ENCODE data around the gene FRMPD2.

The FRMPD2 gene

DNA sequence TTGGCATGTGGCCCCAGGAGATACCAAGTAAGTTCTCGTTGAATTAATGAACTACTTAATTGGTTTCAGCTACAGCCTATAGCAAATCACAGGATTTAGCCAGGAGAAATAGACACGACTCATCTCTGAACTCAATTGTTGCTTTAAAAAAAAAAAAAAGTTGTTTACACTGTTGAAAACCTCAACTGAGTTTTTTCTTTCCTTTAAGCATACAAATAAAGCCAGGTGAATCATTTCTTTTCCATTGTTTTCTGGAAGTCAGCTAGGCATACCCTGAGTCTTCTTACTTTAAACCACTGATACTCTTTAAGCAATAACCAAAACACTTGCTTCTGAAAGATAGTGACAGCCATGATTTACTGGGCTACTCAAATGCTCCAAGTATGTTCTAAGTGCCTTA lies 755 bp downstream of the FRMPD2 start:
- H3K27ac ChIP-seq (ENCODE audit: insufficient read depth, low read depth, low read length, poor library complexity, severe bottlenecking), result no peak overlapping the region
- 95% methylated on average over 2 of the region's 2 CpGs for WGBS, 2 experiments
- H3K9me3 ChIP-seq (ENCODE audit: control insufficient read depth, low read length), result no peaks in the 10 kb centered on the region
- no peak overlapping the region for H3K4me3 ChIP-seq (ENCODE audit: insufficient read depth, low read depth, low read length)
- peaks cover 3% of the 10 kb centered on the region for H3K4me1 ChIP-seq (ENCODE audit: control insufficient read depth, insufficient read depth, low read length)
- no peaks in the 10 kb centered on the region for H3K36me3 ChIP-seq (ENCODE audit: control insufficient read depth, insufficient read depth, low read length)
- no peaks in the 10 kb centered on the region for H3K27me3 ChIP-seq (ENCODE audit: control insufficient read depth, insufficient read depth, low read length, poor library complexity, severe bottlenecking)

DNA sequence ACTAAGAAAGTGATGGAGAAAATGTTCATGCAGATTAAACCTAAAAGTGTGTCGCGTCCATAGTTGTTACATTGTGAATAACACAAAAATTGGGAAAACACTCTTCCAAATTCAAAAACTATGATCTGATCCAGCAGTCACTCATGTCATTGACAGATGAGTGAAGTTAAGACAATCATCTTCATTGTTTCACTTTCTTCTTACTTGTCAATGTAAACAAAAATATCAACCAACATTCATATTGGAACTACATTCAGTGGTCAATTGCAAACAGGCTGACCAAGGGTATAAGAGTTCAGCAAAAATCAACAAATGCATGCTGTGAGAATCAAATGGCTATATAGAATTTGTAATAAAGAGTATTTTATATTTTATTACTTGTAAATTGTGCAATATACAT lies 1.8 kb downstream of the FRMPD2 start:
- Histone ChIP-seq H3K4me1 (ENCODE audit: control insufficient read depth, insufficient read depth, low read length) (peaks cover 3% of the 10 kb centered on the region), H3K36me3 (ENCODE audit: control insufficient read depth, insufficient read depth, low read length) (no peaks in the 10 kb centered on the region), H3K27ac (ENCODE audit: insufficient read depth, low read depth, low read length, poor library complexity, severe bottlenecking) (no peak overlapping the region), H3K4me3 (ENCODE audit: insufficient read depth, low read depth, low read length) (no peak overlapping the region), H3K9me3 (ENCODE audit: control insufficient read depth, low read length) (no peaks in the 10 kb centered on the region), H3K27me3 (ENCODE audit: control insufficient read depth, insufficient read depth, low read length, poor library complexity, severe bottlenecking) (no peaks in the 10 kb centered on the region)
- WGBS, 2 experiments, result 92 to 100% methylated on average over 2 of the region's 2 CpGs

DNA sequence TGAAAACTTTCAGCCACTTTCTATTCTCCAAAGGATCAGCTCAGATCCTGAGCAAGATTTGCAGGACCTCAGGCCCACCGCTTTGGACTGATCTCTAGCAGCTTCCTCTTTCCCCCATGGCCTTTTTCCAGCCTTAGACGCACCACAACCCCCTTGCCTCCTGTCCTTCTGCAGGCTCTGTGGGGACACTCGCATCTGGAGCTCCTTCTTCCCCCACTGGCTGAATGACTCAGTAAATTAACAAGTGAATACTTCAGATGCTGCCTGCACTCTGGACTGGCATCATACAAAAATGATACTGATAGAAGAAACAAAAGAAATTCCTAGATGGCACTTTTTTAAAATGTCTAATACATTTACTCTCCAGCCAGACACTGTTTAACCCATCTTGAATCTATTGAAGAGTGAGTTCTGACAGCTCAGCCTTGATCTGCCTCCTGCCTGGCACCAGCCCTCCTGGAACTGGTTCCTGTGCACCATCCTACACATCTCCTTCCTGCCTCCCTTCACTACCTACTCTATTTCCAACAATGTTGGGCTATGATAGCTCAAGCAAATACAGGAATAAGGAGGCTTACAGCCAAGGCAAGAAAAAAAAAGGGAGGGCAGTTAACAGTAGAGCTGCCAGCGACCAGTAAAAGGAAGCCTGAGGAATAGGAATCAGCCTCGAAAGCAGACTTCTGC lies 3.3 kb downstream of the FRMPD2 start:
- Histone ChIP-seq H3K27ac (ENCODE audit: insufficient read depth, low read depth, low read length, poor library complexity, severe bottlenecking) (no peak overlapping the region), H3K4me1 (ENCODE audit: control insufficient read depth, insufficient read depth, low read length) (peaks cover 3% of the 10 kb centered on the region), H3K4me3 (ENCODE audit: insufficient read depth, low read depth, low read length) (no peak overlapping the region), H3K27me3 (ENCODE audit: control insufficient read depth, insufficient read depth, low read length, poor library complexity, severe bottlenecking) (no peaks in the 10 kb centered on the region), H3K36me3 (ENCODE audit: control insufficient read depth, insufficient read depth, low read length) (no peaks in the 10 kb centered on the region), H3K9me3 (ENCODE audit: control insufficient read depth, low read length) (no peaks in the 10 kb centered on the region)
- WGBS, 2 experiments, result 79 to 83% methylated on average over 5 of the region's 5 CpGs

DNA sequence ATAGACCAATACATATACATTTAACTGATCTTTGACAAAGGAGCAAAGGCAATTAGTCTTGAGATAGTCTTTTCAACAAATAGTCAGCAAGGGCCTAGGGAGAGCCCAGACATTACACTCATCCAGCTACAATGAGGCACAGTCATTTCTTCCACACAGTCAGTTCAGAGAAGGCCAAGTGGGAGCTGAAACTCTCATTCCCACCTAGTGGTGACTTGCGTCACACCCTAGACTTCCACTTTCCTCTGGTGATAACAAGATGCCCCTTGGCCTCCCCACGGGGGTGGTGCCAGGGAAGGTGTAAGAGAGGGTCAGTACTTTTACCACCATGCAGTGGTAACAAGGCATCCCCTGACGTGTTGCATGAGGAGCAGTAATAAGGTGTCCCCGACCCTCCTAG lies 8.0 kb downstream of the FRMPD2 start:
- Histone ChIP-seq H3K27ac (ENCODE audit: insufficient read depth, low read depth, low read length, poor library complexity, severe bottlenecking) (no peak overlapping the region), H3K4me3 (ENCODE audit: insufficient read depth, low read depth, low read length) (no peak overlapping the region), H3K36me3 (ENCODE audit: control insufficient read depth, insufficient read depth, low read length) (no peaks in the 10 kb centered on the region), H3K4me1 (ENCODE audit: control insufficient read depth, insufficient read depth, low read length) (no peaks in the 10 kb centered on the region), H3K27me3 (ENCODE audit: control insufficient read depth, insufficient read depth, low read length, poor library complexity, severe bottlenecking) (no peaks in the 10 kb centered on the region), H3K9me3 (ENCODE audit: control insufficient read depth, low read length) (no peaks in the 10 kb centered on the region)
- 88 to 92% methylated on average over 4 of the region's 4 CpGs for WGBS, 2 experiments

DNA sequence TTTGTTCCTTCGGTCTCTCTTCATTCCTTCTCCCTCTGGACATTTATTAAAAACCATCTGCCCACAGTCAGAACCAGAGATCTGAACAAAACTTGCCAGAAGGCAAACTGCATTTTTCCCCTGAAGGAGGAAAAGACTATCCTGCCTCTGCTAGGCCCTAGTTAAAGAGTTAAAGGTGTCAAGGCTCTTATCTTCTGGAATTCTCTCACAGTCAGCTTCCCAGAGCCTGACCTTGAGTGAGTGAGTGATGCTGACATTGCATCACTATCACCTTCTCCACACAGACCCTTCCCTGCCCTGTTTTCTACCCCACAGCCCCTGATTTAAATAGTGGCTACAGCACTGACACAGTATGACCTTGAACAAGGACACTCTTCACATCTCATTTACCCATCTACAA lies 16.4 kb downstream of the FRMPD2 start:
- no peaks in the 10 kb centered on the region for H3K27me3 ChIP-seq (ENCODE audit: control insufficient read depth, insufficient read depth, low read length, poor library complexity, severe bottlenecking)
- H3K9me3 ChIP-seq (ENCODE audit: control insufficient read depth, low read length), result no peaks in the 10 kb centered on the region
- 89 to 95% methylated on average over 1 of the region's 1 CpG for whole genome bisulfite sequencing, 2 experiments
- no peak overlapping the region for H3K4me3 ChIP-seq (ENCODE audit: insufficient read depth, low read depth, low read length)
- H3K4me1 ChIP-seq (ENCODE audit: control insufficient read depth, insufficient read depth, low read length), result no peaks in the 10 kb centered on the region
- no peak overlapping the region for H3K27ac ChIP-seq (ENCODE audit: insufficient read depth, low read depth, low read length, poor library complexity, severe bottlenecking)
- H3K36me3 ChIP-seq (ENCODE audit: control insufficient read depth, insufficient read depth, low read length), result no peaks in the 10 kb centered on the region

DNA sequence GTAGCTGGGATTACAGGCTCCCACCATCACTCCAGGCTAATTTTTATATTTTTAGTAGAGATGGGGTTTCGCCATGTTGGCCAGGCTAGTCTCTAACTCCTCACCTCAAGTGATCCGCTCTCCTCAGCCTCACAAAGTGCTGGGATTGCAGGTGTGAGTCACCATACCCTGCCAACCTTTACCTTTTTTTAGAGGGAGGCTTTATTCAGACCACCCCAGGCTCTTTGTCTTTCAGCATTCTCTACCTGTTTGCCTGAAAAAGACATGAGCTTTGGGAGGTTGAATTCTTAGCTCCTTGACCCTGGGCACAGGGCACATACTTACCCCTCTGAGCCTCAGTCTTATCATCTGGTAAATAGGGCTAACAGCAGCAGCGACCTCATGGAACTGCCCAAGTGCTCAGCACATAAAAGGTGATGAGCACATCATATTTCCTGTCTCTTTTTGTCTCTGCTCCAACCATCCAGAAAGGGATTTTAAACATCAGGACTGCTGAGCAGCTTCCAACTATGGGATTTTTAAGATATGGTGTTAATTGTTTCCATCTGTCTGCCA lies 17.0 kb downstream of the FRMPD2 start:
- Histone ChIP-seq H3K4me1 (ENCODE audit: control insufficient read depth, insufficient read depth, low read length) (no peaks in the 10 kb centered on the region), H3K27ac (ENCODE audit: insufficient read depth, low read depth, low read length, poor library complexity, severe bottlenecking) (no peak overlapping the region), H3K27me3 (ENCODE audit: control insufficient read depth, insufficient read depth, low read length, poor library complexity, severe bottlenecking) (no peaks in the 10 kb centered on the region), H3K36me3 (ENCODE audit: control insufficient read depth, insufficient read depth, low read length) (no peaks in the 10 kb centered on the region), H3K4me3 (ENCODE audit: insufficient read depth, low read depth, low read length) (no peak overlapping the region), H3K9me3 (ENCODE audit: control insufficient read depth, low read length) (no peaks in the 10 kb centered on the region)
- WGBS, 2 experiments, result 85 to 90% methylated on average over 3 of the region's 3 CpGs

DNA sequence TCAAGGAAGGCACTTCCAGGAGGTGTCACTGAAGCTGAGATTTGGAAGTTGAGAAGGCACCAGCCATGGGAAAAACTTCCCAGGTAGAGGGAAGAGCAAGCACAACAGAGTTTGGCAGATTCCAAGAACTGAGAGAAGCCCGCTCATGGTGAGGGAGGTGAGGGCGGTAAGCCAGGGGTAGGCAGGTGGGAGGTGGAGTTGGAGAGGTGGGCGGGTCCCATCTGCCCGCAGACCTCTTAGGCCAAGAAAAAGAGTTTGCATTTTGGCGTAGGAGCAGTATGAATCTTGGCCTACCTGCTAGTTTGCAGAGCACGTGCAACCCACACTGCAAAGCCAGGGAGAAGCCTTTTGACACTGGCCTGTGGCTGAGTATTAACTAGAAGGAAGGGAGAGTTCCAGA lies 18.8 kb downstream of the FRMPD2 start:
- Histone ChIP-seq H3K36me3 (ENCODE audit: control insufficient read depth, insufficient read depth, low read length) (no peaks in the 10 kb centered on the region), H3K4me1 (ENCODE audit: control insufficient read depth, insufficient read depth, low read length) (no peaks in the 10 kb centered on the region), H3K27ac (ENCODE audit: insufficient read depth, low read depth, low read length, poor library complexity, severe bottlenecking) (no peak overlapping the region), H3K4me3 (ENCODE audit: insufficient read depth, low read depth, low read length) (no peak overlapping the region), H3K9me3 (ENCODE audit: control insufficient read depth, low read length) (no peaks in the 10 kb centered on the region), H3K27me3 (ENCODE audit: control insufficient read depth, insufficient read depth, low read length, poor library complexity, severe bottlenecking) (no peaks in the 10 kb centered on the region)
- WGBS, 2 experiments, result 92% methylated on average over 6 of the region's 6 CpGs

DNA sequence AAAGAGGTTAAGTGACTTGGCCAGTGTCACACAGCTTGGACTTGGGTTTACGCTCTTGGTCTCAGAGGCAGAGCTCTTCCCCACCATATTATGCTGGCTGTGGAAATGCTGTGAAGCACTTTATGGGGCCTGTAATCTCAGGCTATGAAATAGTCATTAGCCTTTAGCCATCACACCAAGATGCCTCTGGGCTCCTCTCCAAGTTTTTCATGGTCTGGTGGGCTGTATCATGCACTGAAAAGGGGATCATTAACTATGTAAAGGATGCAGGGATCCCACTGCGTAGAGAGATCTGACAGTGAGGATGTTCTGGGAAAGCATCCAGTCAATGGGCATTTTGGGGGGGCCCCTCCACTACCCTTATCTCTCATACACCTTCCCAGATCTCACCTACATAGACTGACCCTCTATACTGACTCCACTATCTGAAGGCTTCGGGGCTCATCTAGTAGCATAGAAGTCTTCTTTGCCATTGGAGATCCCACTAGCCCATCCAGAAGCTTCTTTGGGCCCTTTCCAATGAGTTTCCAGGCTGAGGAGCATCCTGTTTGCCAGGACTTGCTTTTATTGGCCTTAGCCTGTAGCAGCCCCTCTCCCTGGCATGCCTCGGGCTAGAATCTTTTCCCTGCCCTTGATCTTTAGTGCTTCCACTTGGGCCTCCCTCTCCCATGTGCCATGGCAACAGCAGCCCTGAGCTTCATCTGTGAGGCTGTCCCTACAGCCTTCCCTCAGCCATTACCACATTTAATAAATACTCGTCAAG lies 19.6 kb downstream of the FRMPD2 start:
- no peak overlapping the region for H3K27ac ChIP-seq (ENCODE audit: insufficient read depth, low read depth, low read length, poor library complexity, severe bottlenecking)
- no peak overlapping the region for H3K4me3 ChIP-seq (ENCODE audit: insufficient read depth, low read depth, low read length)
- H3K36me3 ChIP-seq (ENCODE audit: control insufficient read depth, insufficient read depth, low read length), result no peaks in the 10 kb centered on the region
- H3K27me3 ChIP-seq (ENCODE audit: control insufficient read depth, insufficient read depth, low read length, poor library complexity, severe bottlenecking), result no peaks in the 10 kb centered on the region
- H3K9me3 ChIP-seq (ENCODE audit: control insufficient read depth, low read length), result no peaks in the 10 kb centered on the region
- 94 to 95% methylated on average over 4 to 5 of the region's 5 CpGs for WGBS, 2 experiments
- no peaks in the 10 kb centered on the region for H3K4me1 ChIP-seq (ENCODE audit: control insufficient read depth, insufficient read depth, low read length)

DNA sequence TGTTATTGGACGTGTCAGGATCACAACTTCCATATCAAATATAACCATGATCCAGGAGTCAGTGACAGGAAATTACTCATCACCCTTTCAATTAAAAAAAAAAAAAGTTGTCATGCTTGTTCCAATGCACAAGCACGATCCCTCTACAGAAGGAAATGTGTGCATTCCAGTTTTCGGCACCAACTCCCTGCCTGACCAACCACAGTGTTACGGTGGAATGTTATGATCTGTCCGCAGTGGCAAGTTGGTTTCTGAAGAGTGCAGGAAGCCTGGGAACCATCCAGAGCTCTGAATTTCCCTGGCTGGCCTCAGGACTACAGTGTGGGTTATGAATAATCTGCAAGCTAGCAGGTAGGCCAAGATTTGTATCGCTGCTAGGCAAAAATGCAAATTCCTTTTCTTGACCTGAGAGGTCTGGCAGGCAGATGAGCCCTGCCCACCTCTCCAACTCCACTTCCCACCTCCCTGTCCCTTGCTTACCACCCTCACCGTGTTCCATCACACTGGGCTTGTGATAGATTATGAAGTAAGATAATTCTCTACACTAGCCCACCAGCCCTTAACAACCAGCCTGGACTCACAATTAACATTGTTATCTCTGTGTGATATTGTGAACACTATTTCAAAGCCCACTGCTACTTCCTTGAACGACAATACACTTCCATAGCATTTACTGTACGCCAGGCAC lies 20.4 kb downstream of the FRMPD2 start:
- no peaks in the 10 kb centered on the region for H3K9me3 ChIP-seq (ENCODE audit: control insufficient read depth, low read length)
- no peak overlapping the region for H3K4me3 ChIP-seq (ENCODE audit: insufficient read depth, low read depth, low read length)
- H3K27ac ChIP-seq (ENCODE audit: insufficient read depth, low read depth, low read length, poor library complexity, severe bottlenecking), result no peak overlapping the region
- no peaks in the 10 kb centered on the region for H3K4me1 ChIP-seq (ENCODE audit: control insufficient read depth, insufficient read depth, low read length)
- no peaks in the 10 kb centered on the region for H3K36me3 ChIP-seq (ENCODE audit: control insufficient read depth, insufficient read depth, low read length)
- 91 to 97% methylated on average over 8 to 9 of the region's 9 CpGs for WGBS, 2 experiments
- H3K27me3 ChIP-seq (ENCODE audit: control insufficient read depth, insufficient read depth, low read length, poor library complexity, severe bottlenecking), result no peaks in the 10 kb centered on the region

DNA sequence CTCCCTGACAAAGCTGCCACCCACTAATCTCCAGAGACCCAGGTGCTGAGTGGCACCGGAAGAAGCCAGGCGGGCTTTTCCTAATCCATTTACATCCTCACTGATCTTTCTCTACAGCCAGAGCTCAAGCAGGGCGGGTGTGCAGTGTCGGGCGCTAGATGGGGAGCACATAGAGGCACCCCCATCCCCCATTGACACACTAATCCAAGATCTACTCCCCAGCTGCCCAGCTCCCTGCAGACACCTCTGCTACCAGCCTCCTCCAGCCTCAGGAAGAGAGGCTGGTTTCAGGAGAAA lies 22.2 kb downstream of the FRMPD2 start:
- no peaks in the 10 kb centered on the region for H3K9me3 ChIP-seq (ENCODE audit: control insufficient read depth, low read length)
- 85% methylated on average over 5 of the region's 5 CpGs for WGBS, 2 experiments
- H3K36me3 ChIP-seq (ENCODE audit: control insufficient read depth, insufficient read depth, low read length), result no peaks in the 10 kb centered on the region
- H3K27ac ChIP-seq (ENCODE audit: insufficient read depth, low read depth, low read length, poor library complexity, severe bottlenecking), result no peak overlapping the region
- no peaks in the 10 kb centered on the region for H3K27me3 ChIP-seq (ENCODE audit: control insufficient read depth, insufficient read depth, low read length, poor library complexity, severe bottlenecking)
- H3K4me3 ChIP-seq (ENCODE audit: insufficient read depth, low read depth, low read length), result no peak overlapping the region
- no peaks in the 10 kb centered on the region for H3K4me1 ChIP-seq (ENCODE audit: control insufficient read depth, insufficient read depth, low read length)

Measured in ectodermal cell (in vitro differentiated cells).